HL-60 (cell line): Measurements from ENCODE around the gene PLCL2.

Experiments used
- DNase-seq, 2 experiments: peaks; one replicate each; pipeline ENCODE4 v3.0.0-alpha.2; 2010 to 2020; ENCODE audit warnings: low read depth in 1 of 2, low spot score in 1 of 2
- H3K27ac ChIP-seq: fragments of 250-450 bp; sonication (Bioruptor Pico); replicated peaks from 2 replicates; pipeline ENCODE4 v1.5.1; 2020; ENCODE audit warnings: mild to moderate bottlenecking, moderate library complexity
- H3K27me3 ChIP-seq: fragments of 250-450 bp; sonication (Bioruptor Pico); 2 replicates; pipeline ENCODE4 v1.5.1; 2021; ENCODE audit warnings: mild to moderate bottlenecking, moderate library complexity; ENCODE audit not compliant: insufficient read depth, poor library complexity, severe bottlenecking
- H3K4me3 ChIP-seq: replicated peaks from 2 replicates; pipeline ENCODE4 v1.5.1; 2011; ENCODE audit warnings: mild to moderate bottlenecking, control low read depth, low read length; ENCODE audit not compliant: insufficient read depth
- GABPA ChIP-seq: IDR thresholded peaks from 2 replicates; pipeline ENCODE4 v1.6.1; 2012; ENCODE audit warnings: low read depth
- POLR2AphosphoS5 ChIP-seq: IDR thresholded peaks from 2 replicates; pipeline ENCODE4 v1.6.1; 2012; ENCODE audit warnings: low read depth
- REST ChIP-seq: IDR thresholded peaks from 2 replicates; pipeline ENCODE4 v1.6.1; 2012; ENCODE audit warnings: low read depth; ENCODE audit not compliant: insufficient replicate concordance
- SPI1 ChIP-seq: IDR thresholded peaks from 2 replicates; pipeline ENCODE4 v1.6.1; 2012; ENCODE audit warnings: low read depth, mild to moderate bottlenecking, borderline replicate concordance
- TF ChIP-seq, protein P1 (sequence below): IDR thresholded peaks from one replicate; pipeline ENCODE4 v1.5.1; 2011; ENCODE audit warnings: low read length, control low read depth, inconsistent platforms; ENCODE audit not compliant: insufficient read depth

The PLCL2 gene

DNA sequence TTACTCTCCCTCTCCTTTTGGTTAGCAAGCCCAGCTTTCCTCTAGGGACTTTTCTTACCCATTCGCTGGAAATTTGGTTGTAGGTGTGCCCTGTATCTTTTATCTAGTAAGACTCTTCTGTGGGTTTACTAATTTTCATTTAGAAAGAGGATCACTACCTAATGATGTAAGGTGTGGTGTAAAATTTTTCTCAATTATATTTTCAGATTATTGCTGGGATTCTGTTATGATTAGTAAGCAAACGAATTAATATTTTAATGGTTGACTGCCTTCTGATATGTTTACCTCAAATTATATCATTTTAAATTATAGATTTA, 28.5 kb downstream of the PLCL2 start:
- DNase-seq: no peak
- Histone ChIP-seq H3K4me3 (no peak overlapping the region), H3K27me3 (no peaks in the 10 kb centered on the region), H3K27ac (no peak overlapping the region)
- TF ChIP-seq GABPA: no peak
- no peak for TF ChIP-seq REST
- no peak for TF ChIP-seq POLR2AphosphoS5
- TF ChIP-seq, protein P1, sequence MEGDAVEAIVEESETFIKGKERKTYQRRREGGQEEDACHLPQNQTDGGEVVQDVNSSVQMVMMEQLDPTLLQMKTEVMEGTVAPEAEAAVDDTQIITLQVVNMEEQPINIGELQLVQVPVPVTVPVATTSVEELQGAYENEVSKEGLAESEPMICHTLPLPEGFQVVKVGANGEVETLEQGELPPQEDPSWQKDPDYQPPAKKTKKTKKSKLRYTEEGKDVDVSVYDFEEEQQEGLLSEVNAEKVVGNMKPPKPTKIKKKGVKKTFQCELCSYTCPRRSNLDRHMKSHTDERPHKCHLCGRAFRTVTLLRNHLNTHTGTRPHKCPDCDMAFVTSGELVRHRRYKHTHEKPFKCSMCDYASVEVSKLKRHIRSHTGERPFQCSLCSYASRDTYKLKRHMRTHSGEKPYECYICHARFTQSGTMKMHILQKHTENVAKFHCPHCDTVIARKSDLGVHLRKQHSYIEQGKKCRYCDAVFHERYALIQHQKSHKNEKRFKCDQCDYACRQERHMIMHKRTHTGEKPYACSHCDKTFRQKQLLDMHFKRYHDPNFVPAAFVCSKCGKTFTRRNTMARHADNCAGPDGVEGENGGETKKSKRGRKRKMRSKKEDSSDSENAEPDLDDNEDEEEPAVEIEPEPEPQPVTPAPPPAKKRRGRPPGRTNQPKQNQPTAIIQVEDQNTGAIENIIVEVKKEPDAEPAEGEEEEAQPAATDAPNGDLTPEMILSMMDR: no peak
- no peak for TF ChIP-seq SPI1

- Histone ChIP-seq H3K27ac (no peak overlapping the region), H3K4me3 (no peak overlapping the region), H3K27me3 (no peaks in the 10 kb centered on the region)
- TF ChIP-seq, protein P1: no peak
- TF ChIP-seq SPI1 (no peak), REST (no peak), GABPA (no peak), POLR2AphosphoS5 (no peak)
- no peak for DNase-seq
These were observed 32.1 kb downstream of the PLCL2 start for GRCh38 chr3:16916840-16917239.

GRCh38 chr3:16917256-16917935, 32.6 kb downstream of the PLCL2 start:
- Histone ChIP-seq H3K4me3 (no peak overlapping the region), H3K27me3 (no peaks in the 10 kb centered on the region), H3K27ac (no peak overlapping the region)
- no peak for DNase-seq
- no peak for TF ChIP-seq GABPA

GRCh38 chr3:16917980-16918682, 33.4 kb downstream of the PLCL2 start:
- H3K4me3 ChIP-seq: no peak overlapping the region
- H3K27me3 ChIP-seq: no peaks in the 10 kb centered on the region
- H3K27ac ChIP-seq: no peak overlapping the region
- TF ChIP-seq REST: no peak
- DNase-seq: no peak
